ENCODE measurements around the gene TSPAN5. TPM values are rescaled to one million over a fixed set of nuclear protein-coding genes. Genes with fewer than 3 reads are reported as not detected.

Gene TSPAN5
- total and polyA plus RNA-seq, 11 donors, result 1.0 to 10.2 (median 5.6) TPM

- no peak for TF ChIP-seq CTCF (IDR thresholded peaks at IDR 0.05)
- TF ChIP-seq POLR2A (IDR thresholded peaks at IDR 0.05), result no peak
- ATAC-seq (peak; percentile 10 to 19 (median 18)), DNase-seq (peak in 4 of 5 donors; percentile 14 to 63 (median 33))
- H3K27ac ChIP-seq, result peak overlapping the region in 8 of 12 donors; percentile 14 to 78 (median 54)
- no peaks in the 10 kb centered on the region for H3K9me3 ChIP-seq
- H3K36me3 ChIP-seq, result no peaks in the 10 kb centered on the region
- 0 to 1% (median 1%) methylated on average over 45 to 46 of the region's 46 CpGs for WGBS, 4 donors
- H3K4me1 ChIP-seq, result peaks cover 0 to 38% (median 13%) of the 10 kb centered on the region in 12 donors
- peaks cover 0 to 14% (median 0%) of the 10 kb centered on the region in 9 donors for H3K27me3 ChIP-seq
- intact Hi-C loops (cut with DNase I), result loop anchor here in 1 of 10 donors (10.0 kb wide), 2 partner anchors 193 to 337 kb away; partner anchors contain the start of gene METAP1
- H3K4me3 ChIP-seq, result peak overlapping the region; percentile 58 to 98 (median 70)
Measured at GRCh38 chr4:98657531-98658286, 702 bp downstream of the TSPAN5 start.

- Histone ChIP-seq H3K27me3 (peaks cover 0 to 14% (median 0%) of the 10 kb centered on the region in 9 donors), H3K27ac (no peak overlapping the region), H3K9me3 (no peaks in the 10 kb centered on the region), H3K4me1 (peaks cover 0 to 38% (median 13%) of the 10 kb centered on the region in 12 donors), H3K36me3 (no peaks in the 10 kb centered on the region), H3K4me3 (peak overlapping the region in 10 of 12 donors; percentile 58 to 98 (median 70))
- ATAC-seq (no peak), DNase-seq (no peak)
- WGBS, 4 donors, result 44 to 51% (median 48%) methylated on average over 6 of the region's 6 CpGs
- no peak for TF ChIP-seq POLR2A (IDR thresholded peaks at IDR 0.05)
- no peak for TF ChIP-seq CTCF (IDR thresholded peaks at IDR 0.05)
- intact Hi-C loops (cut with DNase I), result loop anchor here in 1 of 10 donors (10.0 kb wide), 2 partner anchors 192 to 338 kb away; partner anchors contain the start of gene METAP1
Measured at GRCh38 chr4:98656886-98657285, 1.5 kb downstream of the TSPAN5 start.

- H3K27me3 ChIP-seq, result peaks cover 0 to 14% (median 0%) of the 10 kb centered on the region in 9 donors
- H3K36me3 ChIP-seq, result no peaks in the 10 kb centered on the region
- peaks cover 0 to 38% (median 13%) of the 10 kb centered on the region in 12 donors for H3K4me1 ChIP-seq
- TF ChIP-seq POLR2A (IDR thresholded peaks at IDR 0.05), result no peak
- TF ChIP-seq CTCF (IDR thresholded peaks at IDR 0.05), result no peak
- no peak for DNase-seq
- intact Hi-C loops (cut with DNase I), result loop anchor here in 1 of 10 donors (10.0 kb wide), 2 partner anchors 192 to 338 kb away; partner anchors contain the start of gene METAP1
- H3K9me3 ChIP-seq, result no peaks in the 10 kb centered on the region
- no peak for ATAC-seq
- no peak overlapping the region for H3K27ac ChIP-seq
- H3K4me3 ChIP-seq, result peak overlapping the region in 3 of 12 donors; percentile 68 to 98 (median 78)
- WGBS, 4 donors, result 83 to 92% (median 85%) methylated on average over 5 of the region's 5 CpGs
Measured at GRCh38 chr4:98656443-98656842, 2.0 kb downstream of the TSPAN5 start.

All from heart left ventricle (tissue), 16 donors.